ENCODE measurements around the gene UBE3C.

The UBE3C gene

GRCh38 chr7:157183832-157184231, 45.1 kb downstream of the UBE3C start:
- no peak for DNase-seq

- no peak for DNase-seq
These were observed 49.5 kb downstream of the UBE3C start for GRCh38 chr7:157188091-157188665.

- DNase-seq, result no peak
These were observed 50.7 kb downstream of the UBE3C start for GRCh38 chr7:157189405-157189804.

GRCh38 chr7:157192861-157193260, 54.1 kb downstream of the UBE3C start:
- DNase-seq, result no peak

- no peak for DNase-seq
These were observed 54.5 kb downstream of the UBE3C start for GRCh38 chr7:157193274-157193673.

GRCh38 chr7:157194948-157195347, 56.2 kb downstream of the UBE3C start:
- no peak for DNase-seq

GRCh38 chr7:157195868-157196267, 57.1 kb downstream of the UBE3C start:
- no peak for DNase-seq

- DNase-seq, result no peak
These were observed 65.4 kb downstream of the UBE3C start for GRCh38 chr7:157204134-157204533.

- DNase-seq, result no peak
These were observed 66.7 kb downstream of the UBE3C start for GRCh38 chr7:157205438-157205837.

GRCh38 chr7:157208571-157209413, 70.1 kb downstream of the UBE3C start:
- DNase-seq, result no peak

- no peak for DNase-seq
These were observed 72.0 kb downstream of the UBE3C start for GRCh38 chr7:157210682-157211081.

- DNase-seq, result no peak
These were observed 73.0 kb downstream of the UBE3C start for GRCh38 chr7:157211690-157212089.

- DNase-seq, result no peak
These were observed 80.4 kb downstream of the UBE3C start for GRCh38 chr7:157219154-157219553.

GRCh38 chr7:157220916-157221569, 82.3 kb downstream of the UBE3C start:
- DNase-seq, result no peak

GRCh38 chr7:157222687-157223086, 84.0 kb downstream of the UBE3C start:
- no peak for DNase-seq

GRCh38 chr7:157224627-157225026, 85.9 kb downstream of the UBE3C start:
- DNase-seq, result no peak

- DNase-seq, result no peak
These were observed 90.2 kb downstream of the UBE3C start for GRCh38 chr7:157228864-157229422.

GRCh38 chr7:157233677-157234076, 95.0 kb downstream of the UBE3C start:
- no peak for DNase-seq

- DNase-seq, result no peak
These were observed 95.5 kb downstream of the UBE3C start for GRCh38 chr7:157234271-157234670.

- DNase-seq, result no peak
These were observed 96.9 kb downstream of the UBE3C start for GRCh38 chr7:157235357-157236333.

- no peak for DNase-seq
These were observed 99.4 kb downstream of the UBE3C start for GRCh38 chr7:157238087-157238486.

GRCh38 chr7:157239571-157240270, 101.0 kb downstream of the UBE3C start:
- no peak for DNase-seq

Data from left hindlimb (tissue), 1 donor.